GM20000 (cell line): ENCODE measurements around the gene ILF3.

Experiments used
- DNase-seq: peaks from one replicate; pipeline ENCODE4 v3.0.0; 2012; ENCODE audit warnings: low spot score
- TF ChIP-seq, protein P1 (sequence below): IDR thresholded peaks from 2 replicates; pipeline ENCODE4 v1.5.1; 2012; ENCODE audit warnings: mild to moderate bottlenecking, control low read depth; ENCODE audit errors: extremely low read depth, missing control alignments

The ILF3 gene

GRCh38 chr19:10634430-10634829, 19.7 kb upstream of the ILF3 start:
- TF ChIP-seq, protein P1, sequence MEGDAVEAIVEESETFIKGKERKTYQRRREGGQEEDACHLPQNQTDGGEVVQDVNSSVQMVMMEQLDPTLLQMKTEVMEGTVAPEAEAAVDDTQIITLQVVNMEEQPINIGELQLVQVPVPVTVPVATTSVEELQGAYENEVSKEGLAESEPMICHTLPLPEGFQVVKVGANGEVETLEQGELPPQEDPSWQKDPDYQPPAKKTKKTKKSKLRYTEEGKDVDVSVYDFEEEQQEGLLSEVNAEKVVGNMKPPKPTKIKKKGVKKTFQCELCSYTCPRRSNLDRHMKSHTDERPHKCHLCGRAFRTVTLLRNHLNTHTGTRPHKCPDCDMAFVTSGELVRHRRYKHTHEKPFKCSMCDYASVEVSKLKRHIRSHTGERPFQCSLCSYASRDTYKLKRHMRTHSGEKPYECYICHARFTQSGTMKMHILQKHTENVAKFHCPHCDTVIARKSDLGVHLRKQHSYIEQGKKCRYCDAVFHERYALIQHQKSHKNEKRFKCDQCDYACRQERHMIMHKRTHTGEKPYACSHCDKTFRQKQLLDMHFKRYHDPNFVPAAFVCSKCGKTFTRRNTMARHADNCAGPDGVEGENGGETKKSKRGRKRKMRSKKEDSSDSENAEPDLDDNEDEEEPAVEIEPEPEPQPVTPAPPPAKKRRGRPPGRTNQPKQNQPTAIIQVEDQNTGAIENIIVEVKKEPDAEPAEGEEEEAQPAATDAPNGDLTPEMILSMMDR = no peak
- no peak for DNase-seq

- DNase-seq = no peak
- TF ChIP-seq, protein P1 = no peak
Observed at GRCh38 chr19:10634963-10635362, 19.2 kb upstream of the ILF3 start.

DNA sequence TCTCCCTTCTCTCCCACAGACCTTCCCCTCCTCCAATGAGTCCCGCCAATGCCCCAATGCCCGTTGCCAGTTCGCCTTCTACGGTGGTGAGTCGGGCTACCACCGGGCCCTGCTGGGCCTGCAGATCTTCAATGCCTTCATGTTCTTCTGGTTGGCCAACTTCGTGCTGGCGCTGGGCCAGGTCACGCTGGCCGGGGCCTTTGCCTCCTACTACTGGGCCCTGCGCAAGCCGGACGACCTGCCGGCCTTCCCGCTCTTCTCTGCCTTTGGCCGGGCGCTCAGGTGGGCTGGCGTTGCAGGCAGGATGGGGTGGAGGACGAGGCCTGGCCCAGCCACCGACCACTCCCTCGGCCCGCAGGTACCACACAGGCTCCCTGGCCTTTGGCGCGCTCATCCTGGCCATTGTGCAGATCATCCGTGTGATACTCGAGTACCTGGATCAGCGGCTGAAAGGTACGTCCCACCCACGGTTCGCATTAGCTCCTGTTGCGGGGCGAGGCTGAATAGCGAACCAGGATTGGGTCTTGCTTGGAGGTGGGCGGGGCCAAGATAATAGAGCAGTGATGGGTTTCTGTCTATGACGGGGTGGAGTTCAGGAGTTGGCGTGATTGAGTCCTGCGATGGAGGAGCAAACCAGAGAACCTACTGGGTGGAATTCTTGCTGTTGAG, 17.7 kb upstream of the ILF3 start:
- TF ChIP-seq, protein P1 = no peak
- DNase-seq = no peak

DNA sequence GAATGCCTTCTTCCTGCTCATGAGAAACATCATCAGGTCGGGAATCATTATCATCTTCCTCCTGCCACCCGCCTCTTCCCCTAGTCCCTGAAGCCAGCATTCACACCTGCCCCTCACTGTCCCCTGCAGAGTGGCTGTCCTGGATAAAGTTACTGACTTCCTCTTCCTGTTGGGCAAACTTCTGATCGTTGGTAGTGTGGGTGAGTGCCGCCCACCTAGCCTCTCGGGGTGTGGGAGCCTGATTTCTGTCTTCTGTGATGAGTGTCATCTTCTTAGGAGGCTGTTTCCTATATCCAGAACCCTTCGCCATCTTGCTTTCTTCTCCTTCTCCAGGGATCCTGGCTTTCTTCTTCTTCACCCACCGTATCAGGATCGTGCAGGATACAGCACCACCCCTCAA, 16.3 kb upstream of the ILF3 start:
- TF ChIP-seq, protein P1 = no peak
- no peak for DNase-seq

GRCh38 chr19:10639836-10640235, 14.3 kb upstream of the ILF3 start:
- TF ChIP-seq, protein P1 = no peak
- DNase-seq = peak; percentile 89

DNA sequence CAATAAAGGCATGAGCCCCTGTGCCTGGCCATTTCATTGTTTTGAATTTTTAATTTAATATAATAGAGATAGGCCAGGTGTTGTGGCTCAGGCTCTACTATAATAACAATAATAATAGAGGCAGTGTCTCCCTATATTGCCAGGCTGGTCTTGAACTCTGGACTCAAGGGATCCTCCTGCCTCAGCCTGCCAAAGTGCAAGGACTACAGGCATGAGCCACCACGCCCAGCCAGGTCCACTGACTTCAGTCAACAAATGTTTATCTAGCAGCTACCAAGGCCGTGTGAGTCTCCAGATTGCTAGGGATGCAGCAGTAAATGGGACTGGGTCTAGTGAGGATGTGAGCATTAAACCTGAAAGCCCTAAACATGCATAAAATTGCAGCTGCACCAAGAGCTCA, 13.8 kb upstream of the ILF3 start:
- TF ChIP-seq, protein P1 = no peak
- no peak for DNase-seq

DNA sequence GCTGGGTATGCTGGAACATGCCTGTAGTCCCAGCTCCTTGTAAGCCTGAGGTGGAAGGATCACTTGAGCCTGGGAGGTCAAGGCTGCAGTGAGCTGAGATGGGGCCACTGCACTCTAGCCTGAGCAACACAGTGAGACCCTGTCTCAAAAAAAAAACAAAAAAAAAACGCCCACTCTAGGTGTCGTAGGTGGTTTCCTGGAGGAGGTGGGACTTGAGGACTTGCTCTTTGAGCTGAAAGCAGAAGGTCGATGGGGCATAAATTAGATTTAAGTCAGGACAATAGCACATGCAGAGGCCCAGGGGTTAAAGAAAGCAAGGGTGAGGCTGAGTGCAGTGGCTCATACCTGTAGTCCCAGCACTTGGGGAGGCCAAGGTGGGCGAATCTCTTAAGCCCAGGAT, 12.9 kb upstream of the ILF3 start:
- TF ChIP-seq, protein P1 = no peak
- peak; percentile 10 for DNase-seq
